HG02870 (cell line): ENCODE data around the gene SLC22A23.

Source experiments
- ATAC-seq: cut with Tn5 transposase; IDR thresholded peaks from one replicate; pipeline ENCODE4 v1.9.1; 2021; ENCODE audit warnings: mild to moderate bottlenecking, moderate library complexity; ENCODE audit not compliant: unreplicated experiment

The SLC22A23 gene

DNA sequence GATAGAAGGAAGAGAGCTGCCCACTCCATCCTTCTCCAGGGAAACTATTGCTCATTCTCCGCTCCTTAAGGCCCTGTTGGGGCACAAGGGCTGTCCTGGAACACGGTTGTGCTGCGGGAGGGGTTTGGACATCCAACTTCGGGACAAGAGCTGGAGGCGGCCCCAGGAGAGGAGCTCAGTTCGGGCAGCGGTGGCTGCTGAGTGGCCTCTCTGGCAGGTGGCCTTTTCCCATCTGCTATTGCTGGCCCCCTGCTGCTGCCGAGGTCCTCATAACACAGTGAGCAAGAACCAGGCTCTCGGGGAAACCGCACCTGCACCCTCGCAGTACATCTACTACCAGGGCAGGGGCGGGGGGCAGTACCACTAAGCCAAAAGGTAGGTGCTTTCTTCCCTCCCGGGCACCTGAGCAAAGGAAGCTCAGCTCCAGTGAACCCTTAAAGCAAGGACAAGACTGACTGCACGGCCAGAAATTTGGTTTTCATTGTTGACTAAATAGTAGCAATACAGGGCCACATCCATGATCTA is 134.4 kb downstream of the SLC22A23 start:
- ATAC-seq, result no peak

DNA sequence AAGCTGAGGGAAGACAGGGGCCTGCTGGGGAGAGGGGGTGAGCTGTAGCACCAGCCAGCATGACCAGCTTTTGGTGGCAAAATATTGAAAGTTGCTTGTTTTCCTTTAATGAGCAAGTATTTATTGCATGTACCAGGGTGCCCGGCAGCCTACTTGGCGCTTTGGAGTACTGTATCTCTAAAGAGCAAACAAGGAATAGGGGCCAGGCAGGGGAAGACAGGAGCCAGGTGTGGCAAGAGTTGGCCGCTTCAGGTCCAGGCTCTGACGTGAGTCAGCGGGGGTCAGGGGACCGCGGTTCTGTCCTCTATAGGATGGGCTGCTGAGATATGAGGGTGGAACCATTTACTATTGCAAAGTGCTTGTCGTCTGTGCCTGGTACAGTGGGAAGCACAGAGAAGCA is 135.0 kb downstream of the SLC22A23 start:
- ATAC-seq, result no peak

DNA sequence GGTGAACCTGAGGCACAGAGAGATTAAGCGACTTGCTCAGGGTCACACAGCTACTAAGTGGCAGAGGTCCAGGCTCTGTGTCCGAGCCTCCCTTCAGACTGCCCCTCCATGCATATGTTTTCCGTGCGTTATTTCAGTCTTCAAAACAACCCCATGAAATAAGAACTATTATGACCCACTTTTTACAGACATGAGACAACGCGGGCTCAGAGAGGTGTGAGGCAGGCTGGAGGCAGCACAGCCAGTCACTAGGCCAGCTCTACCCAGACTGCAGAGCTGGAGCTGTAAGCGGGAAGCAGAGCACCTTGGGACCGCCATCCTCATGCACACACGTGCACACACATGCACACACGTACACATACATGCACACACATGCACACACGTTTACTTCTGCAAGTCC is 135.8 kb downstream of the SLC22A23 start:
- ATAC-seq, result no peak

DNA sequence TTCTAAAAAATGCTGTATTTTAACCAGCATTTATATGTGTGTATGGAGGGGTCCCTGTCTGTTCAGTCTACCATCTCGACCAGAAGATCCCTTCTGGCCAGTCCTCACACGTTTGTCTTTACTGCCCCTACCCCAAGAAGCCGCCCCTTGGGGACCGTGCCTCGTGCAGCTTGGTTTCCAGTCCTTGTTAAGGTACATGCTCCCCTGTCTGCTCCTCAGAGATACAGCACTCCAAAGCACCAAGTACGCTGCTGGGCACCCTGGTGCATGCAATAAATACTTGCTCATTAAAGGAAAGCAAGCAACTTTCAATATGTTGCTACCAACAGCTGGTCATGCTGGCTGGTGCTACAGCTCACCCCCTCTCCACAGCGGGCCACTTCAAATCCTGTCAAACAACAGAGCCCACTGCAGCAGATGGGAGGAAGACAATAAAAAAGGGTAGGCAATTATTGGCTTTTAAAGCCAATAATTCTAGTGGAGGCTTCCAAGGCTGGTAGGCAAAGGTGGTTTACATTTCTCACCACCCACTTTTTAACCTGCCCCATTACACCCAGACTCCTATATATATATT is 136.5 kb downstream of the SLC22A23 start:
- ATAC-seq, result no peak

DNA sequence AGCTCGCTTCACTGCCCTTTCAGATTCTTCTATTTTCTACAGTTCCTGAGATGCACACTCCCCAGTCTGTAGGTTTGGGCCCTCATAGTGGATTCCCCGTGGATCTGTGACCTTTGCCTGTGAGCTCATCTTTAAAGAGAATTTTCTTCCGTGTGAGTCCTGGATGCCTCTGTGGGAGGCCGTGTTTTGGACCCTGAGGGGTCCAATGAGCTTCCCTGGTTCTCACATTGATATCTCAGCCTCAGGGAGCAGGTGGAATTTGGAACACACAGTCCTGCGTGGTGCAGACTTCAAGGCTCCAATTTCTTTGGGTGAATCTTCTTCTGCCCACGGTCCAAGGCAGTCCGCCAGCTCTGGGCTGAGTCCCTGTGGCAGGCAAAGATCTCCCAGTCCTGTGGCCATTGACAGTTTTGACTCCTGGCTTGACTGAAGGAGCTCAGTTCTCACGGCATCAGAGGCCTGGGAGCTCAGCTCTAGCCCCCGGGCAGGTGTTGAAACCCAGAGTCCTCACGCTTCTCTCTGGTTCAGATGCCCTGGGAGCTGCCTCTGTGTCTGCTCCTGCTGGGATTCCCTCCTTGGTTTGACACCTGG is 137.1 kb downstream of the SLC22A23 start:
- no peak for ATAC-seq

DNA sequence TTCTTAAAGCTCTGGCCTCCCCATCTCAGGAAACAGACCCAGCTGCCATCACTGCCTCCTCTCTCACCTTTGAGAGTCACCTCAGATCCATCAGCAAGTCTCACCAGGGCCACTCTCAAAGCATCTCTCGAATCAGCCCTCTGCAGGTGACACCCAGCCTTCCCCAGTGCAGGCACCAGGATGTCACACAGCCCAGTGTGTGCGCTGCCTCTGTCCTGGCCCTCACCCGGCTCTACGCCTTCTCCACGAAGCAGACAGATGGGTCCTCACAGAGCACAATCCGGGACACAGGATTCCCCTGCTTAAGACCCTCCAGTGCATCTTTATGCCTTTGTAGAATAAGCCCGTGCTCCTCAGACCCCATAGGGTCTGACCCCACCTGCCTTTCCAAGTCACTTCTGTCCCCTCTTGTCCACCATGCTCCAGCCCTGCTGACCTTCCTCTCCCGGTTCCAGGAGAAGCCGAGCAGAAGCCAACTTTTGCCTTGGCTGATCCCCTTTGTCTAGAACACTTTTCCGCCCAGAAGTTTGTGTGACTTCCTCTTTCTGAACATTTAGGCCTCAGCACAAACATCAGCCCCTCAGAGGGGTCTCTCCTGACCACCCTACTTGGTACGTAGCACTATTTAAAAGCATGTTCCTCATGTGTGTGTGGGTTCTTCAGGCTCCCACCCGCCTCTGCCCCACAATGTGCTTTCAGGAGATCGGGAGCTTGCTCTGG is 137.9 kb downstream of the SLC22A23 start:
- ATAC-seq, result no peak

DNA sequence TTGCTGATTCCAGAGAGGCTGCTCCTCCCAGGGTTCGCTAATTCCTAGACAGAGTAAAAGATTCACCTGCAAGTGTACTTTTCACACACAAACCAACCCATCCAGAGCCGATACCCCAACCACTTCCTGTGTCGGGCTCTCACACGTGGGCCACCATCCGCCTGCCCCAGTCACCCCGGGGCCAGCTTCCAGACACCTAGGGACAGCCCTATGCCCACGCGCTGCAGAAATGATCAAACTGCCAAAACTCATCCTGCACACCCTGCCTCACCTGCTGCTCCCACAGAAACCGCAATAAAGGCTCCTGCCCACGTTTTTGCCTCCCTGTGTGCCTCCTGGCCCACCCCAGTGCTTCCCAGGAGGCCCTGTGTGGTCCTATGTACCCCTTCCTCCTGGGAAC is 138.6 kb downstream of the SLC22A23 start:
- no peak for ATAC-seq

DNA sequence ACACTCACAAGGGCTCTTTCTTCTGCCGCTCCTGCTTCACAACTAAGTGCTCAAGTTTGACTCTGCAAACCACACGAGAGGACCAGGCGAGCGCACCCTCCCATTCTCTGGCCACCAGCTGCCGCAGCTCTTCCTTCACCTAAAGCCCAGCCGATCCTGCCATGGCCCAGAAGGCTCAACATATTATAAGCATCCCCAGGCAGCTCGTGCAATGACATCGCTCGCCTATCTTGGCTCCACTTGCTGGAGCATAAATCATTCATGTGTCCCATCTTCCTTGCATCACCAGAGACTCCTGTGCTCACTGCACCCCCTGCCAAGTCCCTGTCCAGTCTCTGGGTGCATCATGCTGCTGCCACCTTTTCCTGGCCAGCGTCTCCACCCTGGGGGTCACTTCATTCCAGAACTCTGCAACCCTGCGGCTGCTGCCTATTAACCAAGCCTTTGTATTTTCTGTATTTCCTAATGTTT is 139.1 kb downstream of the SLC22A23 start:
- no peak for ATAC-seq

DNA sequence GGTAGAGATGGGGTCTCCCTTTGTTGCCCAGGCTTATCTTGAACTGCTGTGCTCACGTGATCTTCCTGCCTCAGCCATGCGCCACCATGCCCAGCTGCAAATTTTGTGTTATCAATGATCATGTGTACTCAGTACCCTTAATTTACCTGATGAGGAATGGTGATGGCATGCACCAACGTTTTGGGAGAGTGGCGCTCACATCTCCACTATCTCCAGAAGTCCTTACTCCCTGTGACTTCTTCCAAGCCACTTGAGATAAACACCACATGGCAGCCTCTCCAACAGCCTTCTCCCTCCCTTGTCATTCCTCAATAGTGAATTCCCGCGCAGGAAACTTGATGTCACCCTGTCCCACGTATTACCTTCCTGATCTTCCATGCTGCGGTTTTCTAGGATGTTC is 140.0 kb downstream of the SLC22A23 start:
- ATAC-seq, result no peak

DNA sequence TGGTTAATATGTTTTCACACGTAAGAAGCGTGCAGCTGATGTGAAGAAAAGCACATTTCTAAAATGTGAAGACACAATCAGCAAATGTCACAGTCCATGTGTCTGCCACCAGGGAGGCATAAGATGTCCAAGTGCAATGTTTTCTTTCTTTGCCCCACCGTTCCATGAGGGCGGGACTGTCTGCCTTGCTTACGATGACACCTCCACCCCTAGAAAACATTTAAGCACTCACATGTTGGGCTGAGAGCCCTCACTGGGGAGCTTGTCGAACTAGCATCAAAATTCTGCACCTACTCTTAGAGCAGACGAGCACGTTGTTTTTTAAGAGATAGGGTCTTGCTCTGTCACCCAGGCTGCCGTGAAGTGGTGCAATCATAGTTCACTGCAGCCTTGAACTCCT is 140.5 kb downstream of the SLC22A23 start:
- ATAC-seq, result no peak

DNA sequence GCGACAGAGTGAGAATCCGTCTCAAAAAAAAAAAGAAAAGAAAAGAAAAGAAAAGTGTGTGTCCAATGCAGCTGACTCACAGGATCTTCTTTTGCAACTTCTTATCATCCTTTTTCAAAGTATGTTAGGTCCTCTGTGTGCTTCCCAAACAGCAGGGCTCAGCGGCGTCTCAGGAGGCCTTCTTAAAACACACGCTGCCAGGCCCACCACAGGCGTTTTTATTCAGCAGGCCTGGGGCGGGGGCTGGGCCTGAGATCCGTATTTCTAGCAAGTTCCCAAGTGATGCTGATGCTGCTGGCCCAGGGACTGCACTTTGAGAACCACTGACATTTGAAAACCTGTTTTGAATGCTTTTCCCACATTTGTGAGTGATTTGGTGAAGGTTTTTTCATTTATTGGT is 141.0 kb downstream of the SLC22A23 start:
- ATAC-seq, result no peak

DNA sequence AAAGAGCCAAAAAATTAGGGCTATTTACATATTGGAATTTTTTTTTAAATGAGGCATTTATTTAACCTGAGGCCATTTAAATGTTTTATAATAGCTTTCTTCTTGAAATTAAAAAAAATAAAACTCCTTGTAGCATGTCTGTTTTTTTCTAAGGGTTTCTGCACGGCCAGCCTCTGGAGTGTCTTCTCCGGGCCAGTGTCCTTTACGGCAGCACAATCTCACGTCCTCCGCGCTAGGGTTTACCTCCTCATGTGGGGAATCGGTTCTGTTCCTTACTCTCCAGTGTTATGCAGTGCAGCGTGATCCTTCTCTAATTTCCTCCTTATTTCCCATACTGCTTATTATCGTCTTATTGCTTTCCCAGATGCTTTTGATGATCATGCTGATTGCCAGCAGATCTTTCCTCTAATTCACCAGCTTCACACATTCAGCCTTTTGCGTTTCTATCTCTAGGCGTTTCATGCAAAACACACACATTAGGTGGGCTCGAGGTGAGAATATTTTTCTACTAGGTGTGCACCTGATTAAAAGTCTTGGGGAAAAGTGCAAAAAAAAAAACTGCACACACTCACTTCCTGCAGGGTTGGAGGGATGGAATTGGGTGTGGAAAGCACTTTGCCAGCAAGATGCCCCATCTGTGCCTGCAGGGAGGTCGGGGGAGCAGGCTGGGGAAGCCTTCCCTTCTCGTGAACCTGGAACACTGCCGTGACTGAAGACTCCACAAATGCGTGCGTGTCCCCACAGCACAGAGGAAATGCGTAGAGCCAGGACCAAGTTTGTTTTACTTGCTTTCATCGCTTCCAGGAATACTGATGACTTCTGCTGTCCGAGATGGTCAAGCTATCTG is 142.0 kb downstream of the SLC22A23 start:
- no peak for ATAC-seq

DNA sequence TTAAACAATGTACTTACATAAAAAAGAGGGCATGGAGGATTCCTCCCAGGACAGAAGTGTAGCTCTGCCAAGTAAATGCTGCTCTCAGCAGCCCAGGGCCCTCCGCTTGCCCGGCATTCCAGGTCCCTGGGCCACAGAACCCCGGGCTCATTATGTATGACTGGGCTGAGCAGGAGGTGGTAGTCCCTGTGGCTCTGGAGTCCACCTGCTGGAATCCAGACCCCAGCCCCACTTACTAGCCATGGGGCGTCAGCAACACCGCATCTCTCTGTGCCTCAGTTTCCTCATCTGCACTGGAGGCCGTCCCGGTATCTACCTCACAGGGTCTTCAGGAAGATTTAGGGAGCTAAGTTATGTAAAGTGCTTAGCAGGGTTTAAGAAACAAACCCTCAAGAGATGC is 142.7 kb downstream of the SLC22A23 start:
- no peak for ATAC-seq

DNA sequence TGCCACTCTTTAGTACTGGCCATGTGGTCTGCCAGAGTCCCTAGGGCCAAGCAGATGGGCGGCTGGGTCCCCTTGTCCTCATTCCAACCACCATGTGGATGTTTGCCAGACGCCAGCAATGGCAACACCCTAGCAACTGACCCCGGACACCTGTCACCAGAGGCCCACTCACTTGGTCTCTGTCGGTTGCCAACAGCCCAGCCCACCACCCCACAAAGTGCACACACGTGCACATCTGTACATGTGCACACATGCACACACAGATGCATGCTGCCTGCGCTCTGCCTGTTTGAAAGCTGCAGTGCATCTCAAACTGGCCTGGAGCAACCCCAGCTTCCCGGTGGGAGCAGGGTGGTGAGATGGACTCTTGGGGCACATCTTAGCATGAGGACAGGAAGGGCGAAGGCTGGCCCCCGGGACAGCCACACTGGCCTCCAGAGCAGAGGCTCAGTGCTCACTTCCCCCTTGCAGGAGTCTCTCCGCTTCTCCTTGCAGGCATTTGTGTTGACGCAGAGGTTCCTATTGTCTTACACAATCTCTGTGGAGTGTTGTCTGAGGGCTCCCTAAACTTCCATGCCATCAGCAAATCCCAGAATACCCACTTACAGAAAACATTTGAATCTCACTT is 144.1 kb downstream of the SLC22A23 start:
- ATAC-seq, result no peak

DNA sequence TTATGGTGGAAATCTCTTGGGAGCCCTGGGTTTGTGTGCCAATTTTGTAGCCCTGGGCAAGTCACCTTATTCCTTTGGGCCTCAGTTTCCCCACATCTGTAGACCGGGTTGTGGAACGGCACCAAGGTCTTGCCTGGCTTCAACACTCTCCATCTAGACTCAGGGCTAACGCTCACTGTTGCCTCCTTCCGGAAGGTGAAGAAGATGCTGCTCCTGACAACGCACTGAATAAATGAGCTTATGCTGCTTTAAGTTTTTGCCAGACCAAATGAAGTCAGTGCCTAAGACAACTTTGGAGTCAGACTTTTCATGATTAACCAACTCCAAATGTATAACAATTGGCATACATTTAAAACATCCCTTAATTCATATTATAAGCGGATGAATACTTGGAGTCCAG is 145.0 kb downstream of the SLC22A23 start:
- ATAC-seq, result no peak

DNA sequence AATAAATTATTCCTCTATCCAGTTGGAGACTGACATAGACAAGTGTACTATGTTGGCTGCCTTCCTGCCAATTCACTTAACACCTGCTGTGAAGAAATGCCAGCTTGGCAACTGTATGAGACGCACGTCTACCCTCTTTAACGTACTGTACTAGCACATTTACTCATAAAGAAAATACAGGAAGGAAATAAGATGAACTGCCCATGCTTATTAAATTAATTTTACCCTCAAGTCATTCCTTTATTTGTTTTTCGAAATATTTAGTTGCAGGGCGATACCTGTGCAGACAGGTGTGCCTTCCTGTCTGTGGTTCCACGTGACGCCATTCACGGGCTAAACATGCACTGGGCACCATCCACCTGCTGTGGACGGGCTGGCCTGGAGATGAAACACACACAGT is 146.1 kb downstream of the SLC22A23 start:
- no peak for ATAC-seq

DNA sequence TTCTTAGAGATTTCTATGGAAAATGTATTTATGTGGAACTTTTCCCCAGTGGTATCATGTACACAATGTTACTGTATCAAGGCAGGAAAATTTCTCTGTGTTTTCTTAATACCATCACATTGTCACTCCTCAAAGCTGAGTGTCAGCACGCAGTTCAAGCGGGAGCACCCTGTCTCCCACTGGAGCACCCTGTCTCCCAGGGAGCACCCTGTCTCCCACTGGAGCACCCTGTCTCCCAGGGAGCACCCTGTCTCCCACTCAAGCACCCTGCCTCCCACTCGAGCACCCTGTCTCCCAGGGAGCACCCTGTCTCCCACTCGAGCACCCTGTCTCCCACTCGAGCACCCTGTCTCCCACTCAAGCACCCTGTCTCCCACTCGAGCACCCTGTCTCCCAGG is 146.8 kb downstream of the SLC22A23 start:
- no peak for ATAC-seq

DNA sequence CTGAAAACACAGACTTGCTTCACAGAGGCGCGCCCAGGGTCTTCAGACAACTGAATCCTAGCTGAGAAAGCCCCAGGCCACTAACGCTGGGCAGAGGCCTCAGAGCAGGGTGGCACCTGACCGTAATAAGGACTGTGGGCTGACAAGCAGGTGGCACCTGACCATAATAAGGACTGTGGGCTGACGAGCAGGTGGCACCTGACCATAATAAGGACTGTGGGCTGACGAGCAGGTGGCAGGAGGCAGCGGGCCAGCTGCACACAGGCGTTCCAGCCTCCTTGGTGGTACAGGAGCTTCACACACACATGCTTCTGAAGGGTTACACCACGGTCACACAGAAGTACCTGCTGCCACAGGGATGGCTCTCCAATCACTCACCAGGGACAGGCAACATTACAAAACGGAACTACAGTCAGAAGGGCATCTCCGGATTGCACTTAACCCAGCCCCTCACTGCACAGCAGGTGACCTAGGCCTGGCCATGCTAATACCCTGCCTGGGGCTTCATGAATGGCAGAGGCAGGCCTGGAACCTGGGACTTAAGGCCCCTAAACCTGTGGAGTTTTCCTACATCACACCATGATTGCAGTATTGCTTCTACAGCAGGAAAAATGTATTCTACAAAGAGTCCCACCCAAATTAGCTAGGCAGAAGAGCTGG is 147.3 kb downstream of the SLC22A23 start:
- no peak for ATAC-seq

DNA sequence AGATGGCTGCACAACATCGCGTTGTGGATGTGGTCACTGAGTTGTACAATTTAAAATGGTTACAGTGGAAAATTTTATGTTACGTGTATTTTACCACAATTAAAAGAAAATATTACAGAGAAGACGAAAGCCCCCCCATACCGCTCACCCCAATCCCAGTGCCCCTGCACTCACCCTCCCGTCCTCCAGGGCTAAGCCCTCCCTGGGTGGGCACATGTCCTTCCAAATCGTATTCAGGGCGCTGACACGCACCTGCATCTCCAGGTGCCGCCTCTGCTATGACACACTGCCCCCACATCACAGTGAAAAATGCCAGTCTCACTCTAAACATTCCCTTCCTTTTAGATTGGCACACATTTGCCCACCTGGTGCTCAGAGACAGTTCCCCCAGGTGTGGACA is 148.7 kb downstream of the SLC22A23 start:
- no peak for ATAC-seq

DNA sequence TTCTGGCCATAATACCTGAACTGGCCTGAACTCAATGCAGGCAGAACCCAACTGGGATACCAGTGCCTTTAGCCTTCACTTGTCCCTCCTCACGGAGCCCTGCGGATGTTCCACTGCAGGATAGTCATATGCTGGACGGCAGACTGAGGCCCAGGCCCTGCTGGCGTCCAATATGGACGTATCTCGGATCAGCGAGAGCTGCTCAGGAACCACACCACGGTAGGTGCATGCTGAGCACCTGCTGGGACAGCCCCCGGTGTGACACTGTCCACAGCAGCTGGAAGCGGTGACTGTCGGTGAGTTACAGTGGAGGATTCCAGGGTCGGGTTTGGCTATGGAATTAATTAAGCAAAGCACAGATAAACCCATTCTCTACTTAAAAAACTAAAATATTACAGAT is 149.4 kb downstream of the SLC22A23 start:
- ATAC-seq, result no peak
